MM.1S (cell line): Measurements from ENCODE around the gene ADAM11.

ENCODE experiments used
- DNase-seq: peaks from one replicate; pipeline ENCODE4 v3.0.0-alpha.2; 2015
- H2AFZ ChIP-seq: fragments of 300-600 bp; sonication (generic); 2 replicates; pipeline ENCODE4 v1.6.0; 2016; ENCODE audit warnings: antibody characterized with exemption, low read length
- H3F3A ChIP-seq: fragments of 300-600 bp; sonication (generic); 2 replicates; pipeline ENCODE4 v1.6.1; 2016; ENCODE audit warnings: mild to moderate bottlenecking, antibody characterized with exemption, low read length, moderate library complexity, mixed read lengths; ENCODE audit not compliant: insufficient read depth
- H3K27ac ChIP-seq: fragments of 300-600 bp; sonication (generic); 2 replicates; pipeline ENCODE4 v1.5.1; 2016; ENCODE audit warnings: mild to moderate bottlenecking, low read length
- H3K27me3 ChIP-seq: fragments of 300-600 bp; sonication (generic); replicated peaks from 2 replicates; pipeline ENCODE4 v1.6.0; 2016; ENCODE audit warnings: low read length; ENCODE audit not compliant: insufficient read depth
- H3K36me3 ChIP-seq: fragments of 300-600 bp; sonication (generic); replicated peaks from 2 replicates; pipeline ENCODE4 v1.6.1; 2016; ENCODE audit warnings: mild to moderate bottlenecking, low read length, mixed read lengths; ENCODE audit not compliant: insufficient read depth
- H3K4me1 ChIP-seq: fragments of 300-600 bp; sonication (generic); 2 replicates; pipeline ENCODE4 v1.6.1; 2016; ENCODE audit warnings: low read length, mixed read lengths
- H3K4me2 ChIP-seq: fragments of 300-600 bp; sonication (generic); 2 replicates; pipeline ENCODE4 v1.6.0; 2016; ENCODE audit warnings: low read depth, low read length
- H3K4me3 ChIP-seq: fragments of 300-600 bp; sonication (generic); 2 replicates; pipeline ENCODE4 v1.5.1; 2016; ENCODE audit warnings: low read length, mixed read lengths
- H3K79me2 ChIP-seq: fragments of 300-600 bp; sonication (generic); 2 replicates; pipeline ENCODE4 v1.6.1; 2016; ENCODE audit warnings: mixed run types, low read length, mixed read lengths
- H3K9ac ChIP-seq: fragments of 300-600 bp; sonication (generic); 2 replicates; pipeline ENCODE4 v1.6.1; 2016; ENCODE audit warnings: low read length, mixed read lengths
- H3K9me2 ChIP-seq: fragments of 300-600 bp; sonication (generic); replicated peaks from 2 replicates; pipeline ENCODE4 v1.6.1; 2016; ENCODE audit warnings: mild to moderate bottlenecking, low read length, mixed read lengths; ENCODE audit not compliant: insufficient read depth
- H3K9me3 ChIP-seq: fragments of 300-600 bp; sonication (generic); replicated peaks from 2 replicates; pipeline ENCODE4 v1.6.1; 2016; ENCODE audit warnings: mild to moderate bottlenecking, low read length, mixed read lengths; ENCODE audit not compliant: insufficient read depth
- H4K20me1 ChIP-seq: fragments of 300-600 bp; sonication (generic); 2 replicates; pipeline ENCODE4 v1.6.1; 2016; ENCODE audit warnings: mild to moderate bottlenecking, low read length, moderate library complexity, mixed read lengths; ENCODE audit not compliant: insufficient read depth
- CTCF ChIP-seq: fragments of 300-600 bp; sonication (generic); IDR thresholded peaks from 2 replicates; pipeline ENCODE4 v1.5.1; 2016; ENCODE audit warnings: antibody characterized with exemption, low read length, mixed read lengths
- EZH2 ChIP-seq: fragments of 300-600 bp; sonication (generic); optimal IDR thresholded peaks from 2 replicates; pipeline ENCODE3; 2017; ENCODE audit warnings: low read depth, mild to moderate bottlenecking, antibody characterized with exemption, low read length, mixed read lengths
- EZH2phosphoT487 ChIP-seq: fragments of 300-600 bp; sonication (generic); IDR thresholded peaks from 2 replicates; pipeline ENCODE4 v1.6.1; 2018; ENCODE audit warnings: antibody characterized with exemption, low read length

ADAM11 gene

GRCh38 chr17:44751331-44751730, 7.5 kb upstream of the ADAM11 start:
- Histone ChIP-seq H3K4me2 (no peak overlapping the region), H3K36me3 (no peaks in the 10 kb centered on the region)

GRCh38 chr17:44751806-44752205, 7.0 kb upstream of the ADAM11 start:
- no peaks in the 10 kb centered on the region for H3K9me2 ChIP-seq
- H3F3A ChIP-seq = no peaks in the 10 kb centered on the region
- TF ChIP-seq EZH2 (no peak), EZH2phosphoT487 (no peak), CTCF (no peak)
- no peaks in the 10 kb centered on the region for H3K79me2 ChIP-seq
- H3K27ac ChIP-seq = no peak overlapping the region
- H3K4me2 ChIP-seq = no peak overlapping the region
- H3K4me3 ChIP-seq = no peak overlapping the region
- H3K36me3 ChIP-seq = no peaks in the 10 kb centered on the region
- no peaks in the 10 kb centered on the region for H4K20me1 ChIP-seq
- DNase-seq = no peak
- no peaks in the 10 kb centered on the region for H3K9me3 ChIP-seq
- H3K9ac ChIP-seq = no peak overlapping the region
- no peaks in the 10 kb centered on the region for H3K27me3 ChIP-seq
- no peak overlapping the region for H2AFZ ChIP-seq
- no peaks in the 10 kb centered on the region for H3K4me1 ChIP-seq

More at GRCh38 chr17:44751331-44751730, 7.5 kb upstream of the ADAM11 start:
- Histone ChIP-seq H3K79me2 (no peaks in the 10 kb centered on the region), H3K4me3 (no peak overlapping the region), H2AFZ (no peak overlapping the region), H3K9ac (no peak overlapping the region), H3K4me1 (no peaks in the 10 kb centered on the region), H3K27ac (no peak overlapping the region), H3K9me3 (no peaks in the 10 kb centered on the region), H3K9me2 (no peaks in the 10 kb centered on the region), H3F3A (no peaks in the 10 kb centered on the region), H4K20me1 (no peaks in the 10 kb centered on the region), H3K27me3 (no peaks in the 10 kb centered on the region)
- TF ChIP-seq EZH2phosphoT487 (no peak), CTCF (no peak), EZH2 (no peak)
- no peak for DNase-seq

GRCh38 chr17:44752953-44753861, 5.6 kb upstream of the ADAM11 start:
- H3K36me3 ChIP-seq = no peaks in the 10 kb centered on the region
- no peak overlapping the region for H3K4me3 ChIP-seq
- TF ChIP-seq CTCF = no peak
- H3K27me3 ChIP-seq = peaks cover 14% of the 10 kb centered on the region
- no peaks in the 10 kb centered on the region for H3F3A ChIP-seq
- H3K4me1 ChIP-seq = no peaks in the 10 kb centered on the region
- H4K20me1 ChIP-seq = no peaks in the 10 kb centered on the region
- H3K79me2 ChIP-seq = no peaks in the 10 kb centered on the region
- H3K4me2 ChIP-seq = no peak overlapping the region
- H3K9me3 ChIP-seq = no peaks in the 10 kb centered on the region
- no peak overlapping the region for H2AFZ ChIP-seq
- no peak overlapping the region for H3K9ac ChIP-seq
- no peak overlapping the region for H3K27ac ChIP-seq
- no peaks in the 10 kb centered on the region for H3K9me2 ChIP-seq
- DNase-seq = no peak
